Measurements from ENCODE around the gene STEAP3. TPM values are rescaled to one million over a fixed set of nuclear protein-coding genes. Genes with fewer than 3 reads are reported as not detected.

Gene STEAP3
- total RNA-seq, 2 donors from 2014 or later: 0.17 TPM; not detected in 1

GRCh38 chr2:119248751-119249150, 25.1 kb downstream of the STEAP3 start:
- no peaks in the 10 kb centered on the region for H3K36me3 Mint-ChIP-seq (ENCODE audit: insufficient read depth in 2 of 2)
- DNase-seq (no peak), ATAC-seq (replicated peaks in 1 of 2) (no peak)
- H3K4me3 Mint-ChIP-seq: no peak overlapping the region
- H3K4me1 Mint-ChIP-seq (ENCODE audit: low read depth): no peaks in the 10 kb centered on the region
- no peak overlapping the region for H3K27ac Mint-ChIP-seq
- H3K27me3 Mint-ChIP-seq (ENCODE audit: low read depth): no peaks in the 10 kb centered on the region
- H3K9me3 Mint-ChIP-seq: peaks cover 0 to 2% of the 10 kb centered on the region in 2 donors

- Mint-ChIP-seq H3K9me3 (peaks cover 0 to 2% of the 10 kb centered on the region in 2 donors), H3K36me3 (ENCODE audit: insufficient read depth in 2 of 2) (no peaks in the 10 kb centered on the region), H3K27me3 (ENCODE audit: low read depth) (no peaks in the 10 kb centered on the region), H3K4me1 (ENCODE audit: low read depth) (no peaks in the 10 kb centered on the region), H3K27ac (no peak overlapping the region), H3K4me3 (no peak overlapping the region)
- no peak for DNase-seq
- ATAC-seq (replicated peaks in 1 of 2): no peak
These were observed 25.7 kb downstream of the STEAP3 start for GRCh38 chr2:119249311-119249710.

- ATAC-seq (replicated peaks in 1 of 2): no peak
- Mint-ChIP-seq H3K4me3 (no peak overlapping the region), H3K27me3 (ENCODE audit: low read depth) (no peaks in the 10 kb centered on the region), H3K27ac (no peak overlapping the region), H3K36me3 (ENCODE audit: insufficient read depth in 2 of 2) (no peaks in the 10 kb centered on the region), H3K4me1 (ENCODE audit: low read depth) (no peaks in the 10 kb centered on the region), H3K9me3 (peaks cover 0 to 2% of the 10 kb centered on the region in 2 donors)
- no peak for DNase-seq
These were observed 26.5 kb downstream of the STEAP3 start for GRCh38 chr2:119249855-119250717.

GRCh38 chr2:119250718-119251290, 27.2 kb downstream of the STEAP3 start:
- DNase-seq: no peak

GRCh38 chr2:119251652-119252051, 28.0 kb downstream of the STEAP3 start:
- no peaks in the 10 kb centered on the region for H3K4me1 Mint-ChIP-seq (ENCODE audit: low read depth)
- H3K9me3 Mint-ChIP-seq: no peaks in the 10 kb centered on the region
- no peak overlapping the region for H3K4me3 Mint-ChIP-seq
- H3K27ac Mint-ChIP-seq: no peak overlapping the region
- no peaks in the 10 kb centered on the region for H3K27me3 Mint-ChIP-seq (ENCODE audit: low read depth)
- DNase-seq (no peak), ATAC-seq (replicated peaks in 1 of 2) (no peak)
- H3K36me3 Mint-ChIP-seq (ENCODE audit: insufficient read depth in 2 of 2): no peaks in the 10 kb centered on the region

More at GRCh38 chr2:119250718-119251290, 27.2 kb downstream of the STEAP3 start:
- no peaks in the 10 kb centered on the region for H3K9me3 Mint-ChIP-seq
- no peaks in the 10 kb centered on the region for H3K36me3 Mint-ChIP-seq (ENCODE audit: insufficient read depth in 2 of 2)
- H3K27me3 Mint-ChIP-seq (ENCODE audit: low read depth): no peaks in the 10 kb centered on the region
- ATAC-seq (replicated peaks in 1 of 2): no peak
- no peaks in the 10 kb centered on the region for H3K4me1 Mint-ChIP-seq (ENCODE audit: low read depth)
- H3K27ac Mint-ChIP-seq: no peak overlapping the region
- no peak overlapping the region for H3K4me3 Mint-ChIP-seq

- Mint-ChIP-seq H3K4me1 (ENCODE audit: low read depth) (no peaks in the 10 kb centered on the region), H3K36me3 (ENCODE audit: insufficient read depth in 2 of 2) (no peaks in the 10 kb centered on the region), H3K27me3 (ENCODE audit: low read depth) (no peaks in the 10 kb centered on the region), H3K9me3 (no peaks in the 10 kb centered on the region), H3K4me3 (no peak overlapping the region), H3K27ac (no peak overlapping the region)
- DNase-seq (no peak), ATAC-seq (replicated peaks in 1 of 2) (peak in 1 of 2 donors; percentile 50)
These were observed 28.8 kb downstream of the STEAP3 start for GRCh38 chr2:119252186-119253113.

- no peak for ATAC-seq (replicated peaks in 1 of 2)
- Mint-ChIP-seq H3K9me3 (no peaks in the 10 kb centered on the region), H3K27ac (no peak overlapping the region), H3K4me3 (no peak overlapping the region), H3K36me3 (ENCODE audit: insufficient read depth in 2 of 2) (no peaks in the 10 kb centered on the region), H3K4me1 (ENCODE audit: low read depth) (no peaks in the 10 kb centered on the region), H3K27me3 (ENCODE audit: low read depth) (no peaks in the 10 kb centered on the region)
- no peak for DNase-seq
These were observed 29.6 kb downstream of the STEAP3 start for GRCh38 chr2:119253114-119253702.

- no peak for ATAC-seq (replicated peaks in 1 of 2)
- H3K27ac Mint-ChIP-seq: no peak overlapping the region
- no peak for DNase-seq
- H3K9me3 Mint-ChIP-seq: no peaks in the 10 kb centered on the region
- H3K4me3 Mint-ChIP-seq: no peak overlapping the region
- H3K4me1 Mint-ChIP-seq (ENCODE audit: low read depth): no peaks in the 10 kb centered on the region
- no peaks in the 10 kb centered on the region for H3K27me3 Mint-ChIP-seq (ENCODE audit: low read depth)
- no peaks in the 10 kb centered on the region for H3K36me3 Mint-ChIP-seq (ENCODE audit: insufficient read depth in 2 of 2)
These were observed 30.3 kb downstream of the STEAP3 start for GRCh38 chr2:119253760-119254600.

GRCh38 chr2:119254601-119255080, 31.0 kb downstream of the STEAP3 start:
- Mint-ChIP-seq H3K9me3 (no peaks in the 10 kb centered on the region), H3K27me3 (ENCODE audit: low read depth) (no peaks in the 10 kb centered on the region), H3K4me3 (no peak overlapping the region), H3K36me3 (ENCODE audit: insufficient read depth in 2 of 2) (no peaks in the 10 kb centered on the region), H3K4me1 (ENCODE audit: low read depth) (no peaks in the 10 kb centered on the region), H3K27ac (no peak overlapping the region)
- DNase-seq (no peak), ATAC-seq (replicated peaks in 1 of 2) (no peak)

- Mint-ChIP-seq H3K27ac (no peak overlapping the region), H3K9me3 (no peaks in the 10 kb centered on the region), H3K4me1 (ENCODE audit: low read depth) (no peaks in the 10 kb centered on the region), H3K36me3 (ENCODE audit: insufficient read depth in 2 of 2) (no peaks in the 10 kb centered on the region), H3K4me3 (no peak overlapping the region), H3K27me3 (ENCODE audit: low read depth) (no peaks in the 10 kb centered on the region)
- ATAC-seq (replicated peaks in 1 of 2): no peak
- no peak for DNase-seq
These were observed 32.3 kb downstream of the STEAP3 start for GRCh38 chr2:119255760-119256581.

- Mint-ChIP-seq H3K9me3 (no peaks in the 10 kb centered on the region), H3K27me3 (ENCODE audit: low read depth) (no peaks in the 10 kb centered on the region), H3K36me3 (ENCODE audit: insufficient read depth in 2 of 2) (no peaks in the 10 kb centered on the region), H3K4me3 (no peak overlapping the region), H3K4me1 (ENCODE audit: low read depth) (no peaks in the 10 kb centered on the region), H3K27ac (no peak overlapping the region)
- ATAC-seq (replicated peaks in 1 of 2): no peak
- DNase-seq: no peak
These were observed 32.9 kb downstream of the STEAP3 start for GRCh38 chr2:119256582-119256921.

Measured in activated T-cell treated with anti-CD3 and anti-CD28 coated beads, Interleukin-2, amount 50 U/mL, for 72 hours (primary cell).